ENCODE data around the gene NKIRAS1. TPM values are rescaled to one million over a fixed set of nuclear protein-coding genes. Genes with fewer than 3 reads are reported as not detected.

The NKIRAS1 gene
- 13.8 and 24.5 TPM in 2 replicates for total RNA-seq (2014; rRNA removed; shearing (Covaris generic))

- DNase-seq (ENCODE audit: low read depth) = peak; percentile 96
Observed at GRCh38 chr3:23916886-23917678, at the start of gene NKIRAS1, which contains the start of gene RPL15. Gene NKIRAS1 (minus strand): TSS chr3:23916990. CDS start chr3:23910904, 6,086 bp downstream. Gene RPL15 (plus strand): TSS chr3:23917132. CDS start chr3:23917860, 728 bp downstream.

GRCh38 chr3:23966328-23966727 is 49.5 kb upstream of the NKIRAS1 start:
- no peak for DNase-seq (ENCODE audit: low read depth)

- no peak for DNase-seq (ENCODE audit: low read depth)
Observed at GRCh38 chr3:23964537-23965235, 47.9 kb upstream of the NKIRAS1 start.

- no peak for DNase-seq (ENCODE audit: low read depth)
Observed at GRCh38 chr3:23961913-23962312, 45.1 kb upstream of the NKIRAS1 start.

- DNase-seq (ENCODE audit: low read depth) = no peak
Observed at GRCh38 chr3:23961066-23961465, 44.3 kb upstream of the NKIRAS1 start.

- no peak for DNase-seq (ENCODE audit: low read depth)
Observed at GRCh38 chr3:23960649-23961048, 43.9 kb upstream of the NKIRAS1 start.

- peak; percentile 65 for DNase-seq (ENCODE audit: low read depth)
Observed at GRCh38 chr3:23959135-23959900, 42.5 kb upstream of the NKIRAS1 start.

- no peak for DNase-seq (ENCODE audit: low read depth)
Observed at GRCh38 chr3:23956701-23957100, 39.9 kb upstream of the NKIRAS1 start.

GRCh38 chr3:23954144-23954543 is 37.4 kb upstream of the NKIRAS1 start:
- no peak for DNase-seq (ENCODE audit: low read depth)

GRCh38 chr3:23953523-23953922 is 36.7 kb upstream of the NKIRAS1 start:
- DNase-seq (ENCODE audit: low read depth) = no peak

GRCh38 chr3:23952646-23953045 is 35.9 kb upstream of the NKIRAS1 start:
- no peak for DNase-seq (ENCODE audit: low read depth)

- no peak for DNase-seq (ENCODE audit: low read depth)
Observed at GRCh38 chr3:23950293-23950692, 33.5 kb upstream of the NKIRAS1 start.

- peak; percentile 25 for DNase-seq (ENCODE audit: low read depth)
Observed at GRCh38 chr3:23949784-23950183, 33.0 kb upstream of the NKIRAS1 start.

- no peak for DNase-seq (ENCODE audit: low read depth)
Observed at GRCh38 chr3:23948761-23949160, 32.0 kb upstream of the NKIRAS1 start.

GRCh38 chr3:23945913-23946687 is 29.3 kb upstream of the NKIRAS1 start:
- peak; percentile 96 for DNase-seq (ENCODE audit: low read depth)

- DNase-seq (ENCODE audit: low read depth) = no peak
Observed at GRCh38 chr3:23945663-23945912, 28.8 kb upstream of the NKIRAS1 start.

GRCh38 chr3:23944861-23945662 is 28.3 kb upstream of the NKIRAS1 start, which contains the start of gene NR1D2:
Gene NR1D2 (plus strand): TSS chr3:23945286. CDS start chr3:23945579, 293 bp downstream.
- DNase-seq (ENCODE audit: low read depth) = peak; percentile 89

- DNase-seq (ENCODE audit: low read depth) = no peak
Observed at GRCh38 chr3:23944007-23944783, 27.4 kb upstream of the NKIRAS1 start.

GRCh38 chr3:23942546-23942945 is 25.8 kb upstream of the NKIRAS1 start:
- DNase-seq (ENCODE audit: low read depth) = no peak

GRCh38 chr3:23941440-23941839 is 24.6 kb upstream of the NKIRAS1 start:
- no peak for DNase-seq (ENCODE audit: low read depth)
